Small intestine (tissue), 7 donors: ENCODE data around the gene PLXNA4. TPM values are rescaled to one million over a fixed set of nuclear protein-coding genes. Genes with fewer than 3 reads are reported as not detected.

Source experiments
- DNase-seq, 2 donors: peaks; one replicate each; pipeline versions ENCODE4 v3.0.0 to v3.0.0-alpha.2; 2013
- FAIRE-seq: peaks from 2 replicates; lab custom pipeline; 2012; peaks lifted over from hg19 to GRCh38; lab: Jason Lieb, UNC
- H3K27ac ChIP-seq, 3 donors: one replicate each; pipeline ENCODE4 v1.5.1; 2013; ENCODE audit warnings: low read length in 2 of 3, mild to moderate bottlenecking in 2 of 3, control low read depth in 1 of 3, inconsistent platforms in 1 of 3, low read depth in 1 of 3, moderate library complexity in 1 of 3
- H3K27me3 ChIP-seq, 3 donors: one replicate each; pipeline ENCODE4 v1.6.1; 2013; ENCODE audit warnings: low read length in 3 of 3, inconsistent platforms in 1 of 3; ENCODE audit not compliant: control insufficient read depth in 3 of 3, insufficient read depth in 3 of 3
- H3K36me3 ChIP-seq, 3 donors: one replicate each; pipeline ENCODE4 v1.6.1; 2013; ENCODE audit warnings: low read length in 3 of 3, inconsistent platforms in 1 of 3, low read depth in 1 of 3, mild to moderate bottlenecking in 1 of 3, moderate library complexity in 1 of 3; ENCODE audit not compliant: control insufficient read depth in 3 of 3, insufficient read depth in 2 of 3
- H3K4me1 ChIP-seq, 3 donors: one replicate each; pipeline ENCODE4 v1.6.1; 2013; ENCODE audit warnings: low read length in 2 of 3, inconsistent platforms in 1 of 3, low read depth in 1 of 3, mild to moderate bottlenecking in 1 of 3, moderate library complexity in 1 of 3; ENCODE audit not compliant: control insufficient read depth in 3 of 3, insufficient read depth in 2 of 3
- H3K4me3 ChIP-seq, 3 donors: one replicate each; pipeline ENCODE4 v1.5.1; 2013; ENCODE audit warnings: low read length in 3 of 3, control low read depth in 1 of 3, inconsistent platforms in 1 of 3, low read depth in 1 of 3, mild to moderate bottlenecking in 1 of 3, moderate library complexity in 1 of 3
- H3K9me3 ChIP-seq, 2 donors: one replicate each; pipeline ENCODE4 v1.6.1; 2013; ENCODE audit warnings: low read depth in 1 of 2, low read length in 1 of 2; ENCODE audit not compliant: control insufficient read depth in 2 of 2, insufficient read depth in 1 of 2
- WGBS, 3 donors: extraction: QIAGEN DNeasy Blood & Tissue Kit; methylation state at CpG; one replicate each; pipeline ENCODE4 v1.1.7; 2013; 5-methylcytosine and 5-hydroxymethylcytosine counted together
- polyA plus RNA-seq, 4 donors: library from polyadenylated mRNA; stranded (reverse) in 3 of 4; unstranded in 1 of 4; fragments of 200-250 nt in 3 of 4; fragments of 120-200 nt in 1 of 4; gene quantifications; one replicate each; pipeline versions ENCODE4 v1.2.1 to v1.2.3, GENCODE V29; 2013
- donor health status: healthy with polysubstance abuse.
- donor health status: control.
- donor health status: control.
- donor health status: Bipolar disorder and iron deficiency.
- donor health status: healthy.

Gene PLXNA4
- polyA plus RNA-seq, 4 donors = under 0.01 to 3.9 (median 1.2) TPM; not detected in 1

DNA sequence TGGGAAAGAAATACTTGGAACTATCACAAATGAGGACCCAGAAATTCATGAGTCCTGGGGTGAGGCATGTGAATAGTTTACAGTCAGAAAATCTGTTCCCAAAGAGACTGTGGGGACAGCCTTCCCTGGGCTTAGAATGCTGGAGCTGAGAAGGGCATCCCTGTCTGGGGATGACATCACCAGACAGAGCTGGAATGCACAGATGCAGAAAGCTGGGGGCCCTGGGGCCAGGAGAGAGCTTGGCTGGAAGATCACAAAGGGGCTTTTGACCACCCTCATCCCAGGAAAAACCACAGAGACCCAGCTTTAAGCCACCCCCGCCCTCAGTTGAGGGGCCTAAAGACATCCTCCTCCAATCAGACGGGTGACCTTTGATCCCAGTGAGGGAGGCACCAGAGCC, 264.5 kb downstream of the PLXNA4 start:
- H3K4me3 ChIP-seq = no peak overlapping the region
- H3K4me1 ChIP-seq = no peaks in the 10 kb centered on the region
- no peak for FAIRE-seq
- H3K27ac ChIP-seq = no peak overlapping the region
- 79 to 82% (median 82%) methylated on average over 2 of the region's 2 CpGs for WGBS, 3 donors
- no peaks in the 10 kb centered on the region for H3K36me3 ChIP-seq
- H3K27me3 ChIP-seq = peaks cover 0 to 17% (median under 1%) of the 10 kb centered on the region in 3 donors
- no peak for DNase-seq
- H3K9me3 ChIP-seq = no peaks in the 10 kb centered on the region

DNA sequence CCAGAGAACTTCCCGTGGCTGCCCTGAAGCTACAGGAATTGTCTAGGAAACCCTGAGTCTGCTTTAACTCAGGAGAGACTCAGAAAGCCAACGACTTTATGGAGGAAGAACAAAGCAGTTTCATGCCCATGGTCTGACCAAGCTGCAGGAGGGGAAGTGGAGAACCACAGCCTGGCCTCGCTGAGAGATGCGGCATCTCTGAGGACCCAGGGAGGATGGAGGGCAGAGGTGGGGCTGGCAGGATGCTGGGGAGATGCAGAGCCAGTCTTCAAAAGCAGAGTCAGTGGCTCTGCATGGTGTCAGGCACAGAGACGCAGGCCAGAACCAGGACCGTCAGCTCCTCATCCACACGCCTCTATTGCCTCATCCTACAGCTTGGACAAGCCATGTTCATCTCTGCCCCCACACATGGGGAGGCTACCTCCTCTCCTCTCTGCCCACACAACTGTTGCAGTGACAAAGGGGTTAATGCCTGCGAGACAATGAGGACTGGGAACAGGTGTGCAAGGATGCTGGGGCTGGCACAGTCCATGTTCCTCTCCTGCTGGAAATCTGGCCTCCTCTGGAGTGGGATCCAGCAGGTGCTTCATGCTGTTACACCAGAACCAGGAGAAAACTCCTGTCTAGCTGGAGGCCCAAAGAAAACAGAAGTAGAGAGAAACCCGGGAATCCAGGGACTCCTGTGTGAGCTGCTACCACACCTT, 267.0 kb downstream of the PLXNA4 start:
- peaks cover 0 to 11% (median 0%) of the 10 kb centered on the region in 3 donors for H3K27me3 ChIP-seq
- 67 to 71% (median 69%) methylated on average over 9 of the region's 9 CpGs for WGBS, 3 donors
- no peaks in the 10 kb centered on the region for H3K9me3 ChIP-seq
- H3K27ac ChIP-seq = no peak overlapping the region
- no peak overlapping the region for H3K4me3 ChIP-seq
- no peaks in the 10 kb centered on the region for H3K4me1 ChIP-seq
- no peak for DNase-seq
- FAIRE-seq = no peak
- no peaks in the 10 kb centered on the region for H3K36me3 ChIP-seq

DNA sequence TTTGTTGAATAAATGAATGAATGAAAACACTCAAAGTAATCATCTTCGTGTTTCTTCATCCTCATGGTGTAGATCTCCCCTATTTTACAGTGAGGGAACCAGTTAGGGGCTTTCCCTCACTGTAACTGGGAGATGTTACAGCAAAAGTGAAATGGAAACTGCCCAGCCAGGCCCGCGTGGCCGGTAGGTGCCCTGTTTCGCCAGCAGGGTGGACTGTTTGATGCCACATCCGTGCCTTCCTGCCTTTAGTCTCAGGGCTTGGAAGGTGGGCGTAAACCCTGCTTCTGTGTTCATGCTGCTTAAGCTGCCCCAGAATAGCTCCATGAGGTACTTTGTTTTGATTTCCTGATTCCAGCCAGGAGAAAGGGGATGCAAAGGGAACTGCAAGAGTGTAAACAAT, 268.8 kb downstream of the PLXNA4 start:
- WGBS, 3 donors = 53 to 77% (median 66%) methylated on average over 7 of the region's 7 CpGs
- no peaks in the 10 kb centered on the region for H3K4me1 ChIP-seq
- DNase-seq (no peak), FAIRE-seq (no peak)
- no peak overlapping the region for H3K4me3 ChIP-seq
- peaks cover 0 to 8% (median 0%) of the 10 kb centered on the region in 3 donors for H3K27me3 ChIP-seq
- H3K36me3 ChIP-seq = no peaks in the 10 kb centered on the region
- no peaks in the 10 kb centered on the region for H3K9me3 ChIP-seq
- no peak overlapping the region for H3K27ac ChIP-seq

DNA sequence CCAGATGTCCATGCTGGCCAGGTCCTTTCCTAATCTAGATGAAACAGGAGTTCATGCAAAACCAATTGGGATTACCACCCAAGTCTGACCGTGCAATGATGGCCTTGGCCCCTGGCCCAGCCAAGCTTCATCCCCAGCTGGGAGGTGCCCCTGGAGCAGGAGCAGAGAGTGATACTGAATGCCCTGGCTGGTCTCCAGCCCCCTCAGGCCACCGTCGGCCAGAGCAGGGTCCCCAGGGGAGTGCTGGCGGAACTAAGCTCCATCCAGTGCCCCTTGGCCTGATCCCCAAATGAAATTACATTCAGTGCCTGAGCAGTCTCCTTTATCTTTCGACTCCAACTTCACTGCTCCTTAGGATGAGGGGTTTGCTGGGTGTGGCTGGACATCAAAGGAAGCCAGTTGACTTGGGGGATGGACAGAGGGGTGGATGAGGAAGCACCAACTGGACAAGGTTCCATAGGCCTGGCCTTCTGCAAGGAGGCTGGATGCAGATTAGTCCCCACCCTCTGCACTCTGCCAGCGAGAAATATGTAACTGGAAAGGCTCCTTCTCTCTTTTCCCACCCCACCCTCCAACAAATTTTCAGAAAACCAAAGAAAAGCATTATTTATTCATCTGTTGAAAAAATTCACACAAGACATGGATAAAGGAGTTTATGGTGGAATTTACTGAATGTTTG, 275.5 kb downstream of the PLXNA4 start:
- Histone ChIP-seq H3K4me1 (no peaks in the 10 kb centered on the region), H3K36me3 (peaks cover 0 to 3% (median 0%) of the 10 kb centered on the region in 3 donors), H3K4me3 (no peak overlapping the region), H3K9me3 (no peaks in the 10 kb centered on the region), H3K27ac (no peak overlapping the region), H3K27me3 (peaks cover 0 to 8% (median 0%) of the 10 kb centered on the region in 3 donors)
- 60 to 80% (median 60%) methylated on average over 6 of the region's 6 CpGs for WGBS, 3 donors
- DNase-seq (no peak), FAIRE-seq (no peak)

DNA sequence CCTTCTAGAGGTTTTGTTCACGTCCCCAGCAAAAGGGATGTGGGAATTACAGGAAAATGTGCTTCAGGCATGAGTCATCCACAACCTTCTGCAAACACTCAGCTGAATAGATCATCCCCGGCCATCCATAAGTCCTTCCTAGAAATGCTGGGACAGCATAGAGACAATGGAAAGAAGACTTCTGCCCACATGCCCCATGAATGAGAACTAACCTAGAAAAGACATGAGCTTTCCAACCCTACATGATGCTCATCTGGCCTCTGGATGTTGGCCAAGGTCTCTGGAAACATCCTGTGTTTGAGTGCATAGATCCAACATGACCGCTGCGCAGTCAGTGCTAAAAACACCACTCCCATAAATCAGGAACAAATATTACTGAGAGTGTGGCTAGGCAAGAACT, 277.5 kb downstream of the PLXNA4 start:
- H3K36me3 ChIP-seq = peaks cover 0 to 3% (median 0%) of the 10 kb centered on the region in 3 donors
- no peak overlapping the region for H3K4me3 ChIP-seq
- no peak for FAIRE-seq
- no peak overlapping the region for H3K27ac ChIP-seq
- H3K4me1 ChIP-seq = no peaks in the 10 kb centered on the region
- H3K9me3 ChIP-seq = no peaks in the 10 kb centered on the region
- 53 to 73% (median 68%) methylated on average over 4 of the region's 4 CpGs for WGBS, 3 donors
- H3K27me3 ChIP-seq = peaks cover 0 to 5% (median 0%) of the 10 kb centered on the region in 3 donors
- peak in 1 of 2 donors; percentile 12 for DNase-seq

DNA sequence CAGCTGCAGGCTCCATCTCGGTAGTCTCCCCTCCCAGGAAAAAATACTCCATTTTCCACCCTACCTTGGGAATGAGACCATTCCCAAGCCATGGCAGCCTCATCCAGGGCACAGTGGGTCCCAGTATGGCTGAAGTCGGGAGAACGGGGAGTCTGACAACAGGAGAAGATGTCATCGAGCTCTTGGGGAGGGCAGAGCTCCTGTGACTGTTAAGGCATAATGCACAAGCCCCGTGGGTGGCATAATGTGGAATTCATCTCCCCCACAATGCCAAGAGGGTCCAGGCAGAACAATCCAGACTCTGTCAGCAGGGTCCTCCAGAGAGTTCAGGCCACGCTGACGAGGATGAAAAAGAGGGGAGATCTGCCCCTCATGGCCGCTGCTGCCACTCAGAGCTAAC, 279.4 kb downstream of the PLXNA4 start:
- H3K9me3 ChIP-seq = no peaks in the 10 kb centered on the region
- H3K27me3 ChIP-seq = peaks cover 0 to 3% (median 0%) of the 10 kb centered on the region in 3 donors
- no peak overlapping the region for H3K27ac ChIP-seq
- H3K36me3 ChIP-seq = peaks cover 0 to 3% (median 0%) of the 10 kb centered on the region in 3 donors
- WGBS, 3 donors = 82 to 89% (median 85%) methylated on average over 8 of the region's 8 CpGs
- no peak for DNase-seq
- no peak overlapping the region for H3K4me3 ChIP-seq
- no peak for FAIRE-seq
- H3K4me1 ChIP-seq = no peaks in the 10 kb centered on the region

DNA sequence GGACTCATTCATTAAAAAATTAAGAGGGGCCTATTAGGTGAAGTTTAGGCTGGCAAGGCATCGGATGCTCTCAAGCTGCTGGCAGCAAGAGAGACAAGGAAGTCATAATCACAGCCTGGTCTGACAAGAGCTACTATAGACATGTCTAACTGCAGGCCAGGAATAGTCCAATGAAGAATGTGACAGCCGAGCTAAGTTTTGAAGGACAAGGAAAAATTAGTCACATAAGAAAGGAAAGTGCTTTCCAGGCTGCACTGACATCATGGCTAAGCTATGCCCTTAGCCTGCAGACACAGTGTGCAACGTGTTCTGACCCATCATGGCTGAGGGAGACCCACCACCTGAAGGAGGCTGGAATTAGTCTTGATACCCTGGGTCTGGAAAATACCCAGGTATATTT, 281.1 kb downstream of the PLXNA4 start:
- WGBS, 3 donors = 72 to 80% (median 76%) methylated on average over 3 of the region's 3 CpGs
- Histone ChIP-seq H3K36me3 (peaks cover 0 to 3% (median 0%) of the 10 kb centered on the region in 3 donors), H3K4me3 (no peak overlapping the region), H3K9me3 (no peaks in the 10 kb centered on the region), H3K27me3 (peaks cover 0 to 3% (median 0%) of the 10 kb centered on the region in 3 donors), H3K27ac (no peak overlapping the region), H3K4me1 (no peaks in the 10 kb centered on the region)
- no peak for DNase-seq
- FAIRE-seq = no peak

DNA sequence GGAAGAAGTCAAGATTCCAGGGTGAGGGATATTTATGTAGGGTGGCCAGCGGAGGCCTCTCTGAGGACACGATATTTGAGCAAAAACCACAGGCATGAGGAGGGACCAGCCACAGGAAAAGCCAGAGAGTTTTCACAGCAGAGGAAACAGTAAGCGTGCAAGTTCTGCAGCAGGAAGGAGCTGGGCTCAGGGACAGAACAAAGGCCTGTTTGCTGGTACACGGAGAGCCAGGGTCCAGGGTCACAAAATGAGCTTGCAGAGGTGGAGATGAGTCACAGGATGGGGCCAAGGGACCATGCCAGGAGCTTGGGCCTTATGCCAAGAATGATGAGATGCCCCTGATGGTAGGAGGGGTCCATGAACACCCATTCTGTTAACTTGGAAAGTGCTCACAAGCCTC, 283.5 kb downstream of the PLXNA4 start:
- Histone ChIP-seq H3K4me3 (no peak overlapping the region), H3K4me1 (no peaks in the 10 kb centered on the region), H3K9me3 (no peaks in the 10 kb centered on the region), H3K36me3 (peaks cover 0 to 3% (median 0%) of the 10 kb centered on the region in 3 donors), H3K27ac (no peak overlapping the region), H3K27me3 (peaks cover 0 to 5% (median 0%) of the 10 kb centered on the region in 3 donors)
- WGBS, 3 donors = 44 to 59% (median 49%) methylated on average over 4 of the region's 4 CpGs
- FAIRE-seq (no peak), DNase-seq (no peak)
